Measurements from ENCODE around the gene PRR14L. TPM values are rescaled to one million over a fixed set of nuclear protein-coding genes. Genes with fewer than 3 reads are reported as not detected.

The PRR14L gene
- total RNA-seq, 4 donors from 2014 or later = 37.0 to 53.7 (median 49.2) TPM

DNA sequence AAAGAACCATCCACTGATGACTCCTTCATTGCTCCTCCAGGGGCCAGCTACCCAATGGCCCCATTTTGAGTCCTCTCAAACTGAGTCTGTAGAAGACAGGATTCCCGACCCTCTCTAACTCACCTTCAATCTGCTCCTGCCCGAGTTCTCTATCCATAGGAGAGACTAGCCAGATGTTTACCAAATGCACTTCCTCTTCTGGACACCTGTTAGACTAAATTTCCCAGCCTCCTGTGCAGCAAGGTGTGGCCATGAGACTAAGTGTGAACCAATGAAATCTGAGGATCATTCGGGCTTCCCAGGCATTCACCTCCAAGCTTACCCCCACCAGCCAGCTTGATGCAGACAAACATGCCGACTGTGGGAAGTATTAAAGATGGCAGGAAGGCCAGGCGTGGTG, 95.5 kb downstream of the PRR14L start:
- Histone ChIP-seq H3K27ac (no peak overlapping the region), H3K4me3 (no peak overlapping the region), H3K4me1 (peaks cover 0 to 7% (median 0%) of the 10 kb centered on the region in 4 donors), H3K27me3 (no peaks in the 10 kb centered on the region), H3K36me3 (peaks cover 0 to 5% (median 0%) of the 10 kb centered on the region in 4 donors), H3K9me3 (no peaks in the 10 kb centered on the region)
- intact Hi-C loops (cut with DNase I; ENCODE audit: low total_unique reads) (no loop called here), in situ Hi-C loops (cut with MboI; ENCODE audit: low pct_ligation_motif_present in 1 of 4, low pct_unique_long_range_greater_than_20kb in 1 of 4, low sequenced_read_pairs in 3 of 4) (loop anchor here in 3 of 4 donors (25.0 kb wide), 2 partner anchors 283 to 308 kb away; partner anchors contain the start of gene YWHAH (in 1 of the 3))
- no peak for DNase-seq
- TF ChIP-seq POLR2AphosphoS5 (IDR thresholded peaks at IDR 0.05) = no peak
- TF ChIP-seq EP300 (IDR thresholded peaks at IDR 0.05; ENCODE audit: low read depth) = no peak
- TF ChIP-seq, protein P1, sequence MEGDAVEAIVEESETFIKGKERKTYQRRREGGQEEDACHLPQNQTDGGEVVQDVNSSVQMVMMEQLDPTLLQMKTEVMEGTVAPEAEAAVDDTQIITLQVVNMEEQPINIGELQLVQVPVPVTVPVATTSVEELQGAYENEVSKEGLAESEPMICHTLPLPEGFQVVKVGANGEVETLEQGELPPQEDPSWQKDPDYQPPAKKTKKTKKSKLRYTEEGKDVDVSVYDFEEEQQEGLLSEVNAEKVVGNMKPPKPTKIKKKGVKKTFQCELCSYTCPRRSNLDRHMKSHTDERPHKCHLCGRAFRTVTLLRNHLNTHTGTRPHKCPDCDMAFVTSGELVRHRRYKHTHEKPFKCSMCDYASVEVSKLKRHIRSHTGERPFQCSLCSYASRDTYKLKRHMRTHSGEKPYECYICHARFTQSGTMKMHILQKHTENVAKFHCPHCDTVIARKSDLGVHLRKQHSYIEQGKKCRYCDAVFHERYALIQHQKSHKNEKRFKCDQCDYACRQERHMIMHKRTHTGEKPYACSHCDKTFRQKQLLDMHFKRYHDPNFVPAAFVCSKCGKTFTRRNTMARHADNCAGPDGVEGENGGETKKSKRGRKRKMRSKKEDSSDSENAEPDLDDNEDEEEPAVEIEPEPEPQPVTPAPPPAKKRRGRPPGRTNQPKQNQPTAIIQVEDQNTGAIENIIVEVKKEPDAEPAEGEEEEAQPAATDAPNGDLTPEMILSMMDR (IDR thresholded peaks at IDR 0.05) = no peak
- TF ChIP-seq POLR2A (IDR thresholded peaks at IDR 0.05) = no peak
- WGBS, 2 donors (ENCODE audit: low coverage in 1 of 2) = 90 to 100% methylated on average over 2 to 5 of the region's 5 CpGs

DNA sequence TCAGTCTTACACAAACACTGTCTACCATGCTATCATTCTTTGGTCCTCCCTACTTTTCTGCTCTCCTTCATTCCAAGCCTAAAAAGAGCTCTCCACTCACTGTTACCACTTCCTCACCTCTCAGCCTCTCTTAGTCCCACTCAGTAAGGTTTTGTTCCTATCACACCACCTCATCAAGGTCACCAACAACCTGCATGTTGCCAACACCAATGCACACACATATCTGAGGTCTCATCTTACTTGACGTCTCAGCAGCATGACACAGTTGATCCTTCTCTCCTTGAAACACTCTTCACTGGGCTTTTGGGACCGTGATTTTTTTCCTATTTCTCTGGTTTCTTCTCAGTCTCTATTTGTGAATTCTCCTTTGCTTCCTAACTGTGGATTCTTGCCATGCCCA, 96.0 kb downstream of the PRR14L start:
- H3K27ac ChIP-seq = no peak overlapping the region
- no peak for DNase-seq
- 82 to 85% methylated on average over 2 of the region's 2 CpGs for WGBS, 2 donors (ENCODE audit: low coverage in 1 of 2)

DNA sequence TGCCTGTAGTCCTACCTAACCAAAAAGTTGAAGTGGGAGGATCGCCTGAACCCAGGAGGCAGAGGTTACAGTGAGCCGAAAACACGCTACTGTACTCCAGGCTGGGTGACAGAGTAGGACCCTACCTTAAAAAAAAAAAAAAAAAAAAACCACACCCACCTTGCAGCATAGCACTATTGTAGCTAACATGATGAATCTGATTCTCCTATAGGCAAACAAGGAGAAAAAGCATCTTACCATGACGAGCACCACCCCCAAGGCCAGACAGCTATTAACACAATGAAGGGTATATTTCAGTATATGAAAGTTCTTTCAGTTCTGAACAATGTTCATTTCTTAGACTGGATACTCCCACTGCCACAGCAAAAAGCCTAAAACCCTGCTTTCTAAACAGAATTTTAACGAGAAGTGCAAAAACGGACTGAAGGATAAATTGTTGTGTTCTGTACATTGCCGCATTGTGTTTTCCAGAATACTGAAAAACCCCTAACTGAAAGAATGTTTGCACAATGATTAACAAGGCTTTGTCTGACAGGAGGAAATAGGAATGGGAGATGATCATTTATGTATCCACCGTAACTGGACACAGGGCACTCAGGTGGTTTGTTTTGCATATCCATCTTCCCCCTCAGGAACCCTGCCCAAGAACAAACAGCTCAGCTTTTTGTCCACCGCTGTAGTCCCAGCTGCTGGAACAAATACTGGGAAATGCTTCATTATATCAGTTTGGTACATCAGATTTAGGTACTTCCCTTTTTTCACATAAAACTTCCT, 96.8 kb downstream of the PRR14L start:
- H3K4me3 ChIP-seq = no peak overlapping the region
- H3K4me1 ChIP-seq = peaks cover 0 to 7% (median 0%) of the 10 kb centered on the region in 4 donors
- H3K27ac ChIP-seq = no peak overlapping the region
- intact Hi-C loops (cut with DNase I; ENCODE audit: low total_unique reads) = no loop called here
- H3K27me3 ChIP-seq = no peaks in the 10 kb centered on the region
- peaks cover 0 to 16% (median 4%) of the 10 kb centered on the region in 4 donors for H3K36me3 ChIP-seq
- 76 to 77% methylated on average over 8 to 9 of the region's 9 CpGs for WGBS, 2 donors (ENCODE audit: low coverage in 1 of 2)
- H3K9me3 ChIP-seq = no peaks in the 10 kb centered on the region
- DNase-seq = no peak
- TF ChIP-seq POLR2A (IDR thresholded peaks at IDR 0.05) (no peak), EP300 (IDR thresholded peaks at IDR 0.05; ENCODE audit: low read depth) (no peak), POLR2AphosphoS5 (IDR thresholded peaks at IDR 0.05) (no peak)
- TF ChIP-seq, protein P1 (IDR thresholded peaks at IDR 0.05) = no peak
- in situ Hi-C loops (cut with MboI; ENCODE audit: low pct_ligation_motif_present in 1 of 4, low pct_unique_long_range_greater_than_20kb in 1 of 4, low sequenced_read_pairs in 3 of 4) = loop anchor here in 3 of 4 donors (25.0 kb wide), 2 partner anchors 284 to 309 kb away; partner anchors contain the start of gene YWHAH (in 1 of the 3)

More for the DNA sequence above, 96.0 kb downstream of the PRR14L start:
- in situ Hi-C loops (cut with MboI; ENCODE audit: low pct_ligation_motif_present in 1 of 4, low pct_unique_long_range_greater_than_20kb in 1 of 4, low sequenced_read_pairs in 3 of 4) = loop anchor here in 3 of 4 donors (25.0 kb wide), 2 partner anchors 283 to 308 kb away; partner anchors contain the start of gene YWHAH (in 1 of the 3)
- H3K4me3 ChIP-seq = no peak overlapping the region
- H3K9me3 ChIP-seq = no peaks in the 10 kb centered on the region
- no peaks in the 10 kb centered on the region for H3K27me3 ChIP-seq
- TF ChIP-seq, protein P1 (IDR thresholded peaks at IDR 0.05) = no peak
- no peak for TF ChIP-seq POLR2AphosphoS5 (IDR thresholded peaks at IDR 0.05)
- no peak for TF ChIP-seq POLR2A (IDR thresholded peaks at IDR 0.05)
- TF ChIP-seq EP300 (IDR thresholded peaks at IDR 0.05; ENCODE audit: low read depth) = no peak
- intact Hi-C loops (cut with DNase I; ENCODE audit: low total_unique reads) = no loop called here
- peaks cover 0 to 8% (median 2%) of the 10 kb centered on the region in 4 donors for H3K36me3 ChIP-seq
- H3K4me1 ChIP-seq = peaks cover 0 to 7% (median 0%) of the 10 kb centered on the region in 4 donors

- Histone ChIP-seq H3K4me3 (no peak overlapping the region), H3K4me1 (peaks cover 0 to 9% (median under 1%) of the 10 kb centered on the region in 4 donors), H3K27me3 (no peaks in the 10 kb centered on the region), H3K36me3 (peaks cover 0 to 25% (median 6%) of the 10 kb centered on the region in 4 donors), H3K27ac (no peak overlapping the region), H3K9me3 (no peaks in the 10 kb centered on the region)
- TF ChIP-seq EP300 (IDR thresholded peaks at IDR 0.05; ENCODE audit: low read depth) (no peak), POLR2A (IDR thresholded peaks at IDR 0.05) (no peak), POLR2AphosphoS5 (IDR thresholded peaks at IDR 0.05) (no peak)
- TF ChIP-seq, protein P1 (IDR thresholded peaks at IDR 0.05) = no peak
- in situ Hi-C loops (cut with MboI; ENCODE audit: low pct_ligation_motif_present in 1 of 4, low pct_unique_long_range_greater_than_20kb in 1 of 4, low sequenced_read_pairs in 3 of 4) = loop anchor here in 3 of 4 donors (25.0 kb wide), 2 partner anchors 285 to 310 kb away; partner anchors contain the start of gene YWHAH (in 1 of the 3)
- 83 to 88% methylated on average over 1 to 9 of the region's 9 CpGs for WGBS, 2 donors (ENCODE audit: low coverage in 1 of 2)
- intact Hi-C loops (cut with DNase I; ENCODE audit: low total_unique reads) = no loop called here
- no peak for DNase-seq
These were observed 97.8 kb downstream of the PRR14L start for GRCh38 chr22:31652088-31652487.

All from transverse colon (tissue), 4 donors.